GM23248 (cell line): ENCODE measurements around the gene CERS2. TPM values are rescaled to one million over a fixed set of nuclear protein-coding genes. Genes with fewer than 3 reads are reported as not detected.

Source experiments
- DNase-seq: peaks from one replicate; pipeline ENCODE4 v3.0.0-alpha.2; 2015
- H2AFZ ChIP-seq: fragments of 200-600 bp; sonication (generic); 2 replicates; pipeline ENCODE4 v1.6.1; 2016; ENCODE audit warnings: antibody characterized with exemption
- H3F3A ChIP-seq: fragments of 200-600 bp; sonication (generic); 2 replicates; pipeline ENCODE4 v1.6.1; 2016; ENCODE audit warnings: mild to moderate bottlenecking, antibody characterized with exemption, mixed run types; ENCODE audit not compliant: insufficient read depth
- H3K27ac ChIP-seq: fragments of 200-600 bp; sonication (generic); 2 replicates; pipeline ENCODE4 v1.5.1; 2016; ENCODE audit warnings: mild to moderate bottlenecking
- H3K27me3 ChIP-seq: fragments of 200-600 bp; sonication (generic); replicated peaks from 2 replicates; pipeline ENCODE4 v1.6.1; 2016; ENCODE audit warnings: mild to moderate bottlenecking; ENCODE audit not compliant: insufficient read depth
- H3K36me3 ChIP-seq: fragments of 200-600 bp; sonication (generic); 2 replicates; pipeline ENCODE4 v1.6.1; 2016; ENCODE audit warnings: low read depth, mild to moderate bottlenecking
- H3K4me1 ChIP-seq: fragments of 200-600 bp; sonication (generic); 2 replicates; pipeline ENCODE4 v1.6.1; 2016; ENCODE audit warnings: mild to moderate bottlenecking; ENCODE audit not compliant: insufficient read depth
- H3K4me2 ChIP-seq: fragments of 200-600 bp; sonication (generic); one replicate; pipeline ENCODE4 v1.6.1; 2016; ENCODE audit warnings: mild to moderate bottlenecking; ENCODE audit not compliant: unreplicated experiment
- H3K4me3 ChIP-seq: fragments of 200-600 bp; sonication (generic); 2 replicates; pipeline ENCODE4 v1.5.1; 2016; ENCODE audit warnings: mild to moderate bottlenecking
- H3K79me2 ChIP-seq: fragments of 200-600 bp; sonication (generic); 2 replicates; pipeline ENCODE4 v1.6.1; 2016; ENCODE audit warnings: mild to moderate bottlenecking; ENCODE audit not compliant: insufficient read depth
- H3K9ac ChIP-seq: fragments of 200-600 bp; sonication (generic); 2 replicates; pipeline ENCODE4 v1.6.1; 2016; ENCODE audit warnings: mild to moderate bottlenecking
- H3K9me2 ChIP-seq: fragments of 200-600 bp; sonication (generic); 2 replicates; pipeline ENCODE4 v1.6.1; 2016; ENCODE audit warnings: mixed run types, mild to moderate bottlenecking, moderate library complexity; ENCODE audit not compliant: insufficient read depth
- H3K9me3 ChIP-seq: fragments of 200-600 bp; sonication (generic); one replicate; pipeline ENCODE4 v1.6.1; 2017; ENCODE audit warnings: low read depth
- H4K20me1 ChIP-seq: fragments of 200-600 bp; sonication (generic); 2 replicates; pipeline ENCODE4 v1.6.0; 2016; ENCODE audit not compliant: insufficient read depth
- EZH2 ChIP-seq: fragments of 200-600 bp; sonication (generic); IDR thresholded peaks from 2 replicates; pipeline ENCODE4 v1.6.1; 2018; ENCODE audit warnings: antibody characterized with exemption, mild to moderate bottlenecking; ENCODE audit not compliant: insufficient read depth, poor library complexity, severe bottlenecking
- EZH2phosphoT487 ChIP-seq: fragments of 200-600 bp; sonication (generic); IDR thresholded peaks from 2 replicates; pipeline ENCODE4 v1.6.1; 2018; ENCODE audit warnings: antibody characterized with exemption, moderate library complexity, mild to moderate bottlenecking, low read depth; ENCODE audit not compliant: insufficient read depth
- WGBS, 2 experiments: methylation state at CpG; one replicate each; pipeline ENCODE4 v1.1.6; 2015 to 2017; ENCODE audit warnings: low lambda C conversion rate in 2 of 2, low coverage in 1 of 2; ENCODE audit errors: missing lambda C conversion rate in 2 of 2; 5-methylcytosine and 5-hydroxymethylcytosine counted together
- in situ Hi-C: fragments of 300-500 bp; cut with MboI; formaldehyde crosslinking; loops from 2 replicates; pipeline ENCODE4 v1.15.0; 2020
- polyA plus RNA-seq: library from polyadenylated mRNA; unstranded; fragments of >200 nt; fragmentation: Nextera tagmentation; extraction: Ambion mirVana; gene quantifications from 2 replicates; pipeline ENCODE4 v1.2.1, GENCODE V29; 2016
- total RNA-seq: library from RNA; depleted of rRNA; stranded (reverse); fragments of >200 nt; shearing (Covaris generic); gene quantifications from 2 replicates; pipeline ENCODE4 v1.2.3, GENCODE V29; 2014

The CERS2 gene
- total and polyA plus RNA-seq, 2 experiments from 2014 or later = 148 to 202 TPM

GRCh38 chr1:151003180-151003579, 28.5 kb upstream of the CERS2 start:
- H3K36me3 ChIP-seq = no peaks in the 10 kb centered on the region
- H3K79me2 ChIP-seq = peaks cover 13% of the 10 kb centered on the region; the same call in 1 of the 2 replicates
- no peaks in the 10 kb centered on the region for H3K9me2 ChIP-seq
- no peaks in the 10 kb centered on the region for H3K9me3 ChIP-seq
- TF ChIP-seq EZH2 = no peak
- TF ChIP-seq EZH2phosphoT487 = no peak
- no peaks in the 10 kb centered on the region for H3K27me3 ChIP-seq
- H2AFZ ChIP-seq = no peak overlapping the region
- no peaks in the 10 kb centered on the region for H4K20me1 ChIP-seq
- no peak overlapping the region for H3K4me3 ChIP-seq
- H3K27ac ChIP-seq = no peak overlapping the region
- in situ Hi-C loops = no loop called here
- H3F3A ChIP-seq = peaks cover 13% of the 10 kb centered on the region
- H3K4me1 ChIP-seq = peaks cover 29% of the 10 kb centered on the region
- no peak overlapping the region for H3K9ac ChIP-seq
- DNase-seq = no peak
- no peak overlapping the region for H3K4me2 ChIP-seq

GRCh38 chr1:151002611-151003010, 28.0 kb upstream of the CERS2 start:
- Histone ChIP-seq H4K20me1 (no peaks in the 10 kb centered on the region), H3K27me3 (no peaks in the 10 kb centered on the region), H2AFZ (no peak overlapping the region), H3K36me3 (no peaks in the 10 kb centered on the region), H3K79me2 (peaks cover 13% of the 10 kb centered on the region; the same call in 1 of the 2 replicates), H3K4me2 (no peak overlapping the region), H3K4me3 (no peak overlapping the region), H3K27ac (no peak overlapping the region), H3K9me3 (no peaks in the 10 kb centered on the region), H3K4me1 (peaks cover 26% of the 10 kb centered on the region), H3F3A (peaks cover 10% of the 10 kb centered on the region), H3K9ac (no peak overlapping the region), H3K9me2 (no peaks in the 10 kb centered on the region)
- no peak for TF ChIP-seq EZH2phosphoT487
- TF ChIP-seq EZH2 = no peak
- WGBS, 2 experiments = 24 to 43% methylated on average over 2 of the region's 2 CpGs
- no peak for DNase-seq
- in situ Hi-C loops = no loop called here

- no peak for DNase-seq
- H2AFZ ChIP-seq = no peak overlapping the region
- H4K20me1 ChIP-seq = no peaks in the 10 kb centered on the region
- H3K4me1 ChIP-seq = peaks cover 22% of the 10 kb centered on the region
- no peak for TF ChIP-seq EZH2
- no peak for TF ChIP-seq EZH2phosphoT487
- H3K4me2 ChIP-seq = no peak overlapping the region
- 80 to 90% methylated on average over 3 of the region's 3 CpGs for WGBS, 2 experiments
- no peaks in the 10 kb centered on the region for H3K9me3 ChIP-seq
- no peak overlapping the region for H3K27ac ChIP-seq
- in situ Hi-C loops = no loop called here
- no peaks in the 10 kb centered on the region for H3K36me3 ChIP-seq
- no peak overlapping the region for H3K9ac ChIP-seq
- peaks cover 13% of the 10 kb centered on the region; the same call in 1 of the 2 replicates for H3K79me2 ChIP-seq
- peaks cover 4% of the 10 kb centered on the region for H3F3A ChIP-seq
- no peak overlapping the region for H3K4me3 ChIP-seq
- no peaks in the 10 kb centered on the region for H3K9me2 ChIP-seq
- H3K27me3 ChIP-seq = no peaks in the 10 kb centered on the region
Measured at GRCh38 chr1:151002051-151002450, 27.4 kb upstream of the CERS2 start.

GRCh38 chr1:151001602-151002001, 27.0 kb upstream of the CERS2 start:
- Histone ChIP-seq H3K4me1 (peaks cover 19% of the 10 kb centered on the region), H3K9me2 (no peaks in the 10 kb centered on the region)
- WGBS, 2 experiments = 83 to 85% methylated on average over 4 of the region's 4 CpGs

GRCh38 chr1:151000408-151000807, 25.8 kb upstream of the CERS2 start:
- no peaks in the 10 kb centered on the region for H3K9me3 ChIP-seq
- no peak overlapping the region for H3K4me2 ChIP-seq
- peaks cover 11% of the 10 kb centered on the region; the same call in 1 of the 2 replicates for H3K79me2 ChIP-seq
- no peak for DNase-seq
- no peak overlapping the region for H2AFZ ChIP-seq
- no peak overlapping the region for H3K27ac ChIP-seq
- no peaks in the 10 kb centered on the region for H3K9me2 ChIP-seq
- no peaks in the 10 kb centered on the region for H3F3A ChIP-seq
- no peaks in the 10 kb centered on the region for H4K20me1 ChIP-seq
- H3K27me3 ChIP-seq = no peaks in the 10 kb centered on the region
- H3K9ac ChIP-seq = no peak overlapping the region
- no peak for TF ChIP-seq EZH2
- no peak for TF ChIP-seq EZH2phosphoT487
- no peaks in the 10 kb centered on the region for H3K36me3 ChIP-seq
- no peak overlapping the region for H3K4me3 ChIP-seq
- 79 to 82% methylated on average over 3 of the region's 3 CpGs for WGBS, 2 experiments
- in situ Hi-C loops = no loop called here
- peaks cover 20% of the 10 kb centered on the region for H3K4me1 ChIP-seq

More at GRCh38 chr1:151001602-151002001, 27.0 kb upstream of the CERS2 start:
- TF ChIP-seq EZH2 (no peak), EZH2phosphoT487 (no peak)
- Histone ChIP-seq H4K20me1 (no peaks in the 10 kb centered on the region), H3K9ac (no peak overlapping the region), H3K4me3 (no peak overlapping the region), H2AFZ (no peak overlapping the region), H3K4me2 (no peak overlapping the region), H3K9me3 (no peaks in the 10 kb centered on the region), H3K27me3 (no peaks in the 10 kb centered on the region), H3F3A (no peaks in the 10 kb centered on the region), H3K27ac (no peak overlapping the region), H3K36me3 (no peaks in the 10 kb centered on the region), H3K79me2 (peaks cover 13% of the 10 kb centered on the region; the same call in 1 of the 2 replicates)
- in situ Hi-C loops = no loop called here
- DNase-seq = no peak
